ENCODE measurements around the gene ZNF365.
"Not testable (repeated sequence)": the region's sequence is repeated elsewhere in the genome, so short reads cannot be mapped to it uniquely, and the experiment has no call there.

The ZNF365 gene, protein sequence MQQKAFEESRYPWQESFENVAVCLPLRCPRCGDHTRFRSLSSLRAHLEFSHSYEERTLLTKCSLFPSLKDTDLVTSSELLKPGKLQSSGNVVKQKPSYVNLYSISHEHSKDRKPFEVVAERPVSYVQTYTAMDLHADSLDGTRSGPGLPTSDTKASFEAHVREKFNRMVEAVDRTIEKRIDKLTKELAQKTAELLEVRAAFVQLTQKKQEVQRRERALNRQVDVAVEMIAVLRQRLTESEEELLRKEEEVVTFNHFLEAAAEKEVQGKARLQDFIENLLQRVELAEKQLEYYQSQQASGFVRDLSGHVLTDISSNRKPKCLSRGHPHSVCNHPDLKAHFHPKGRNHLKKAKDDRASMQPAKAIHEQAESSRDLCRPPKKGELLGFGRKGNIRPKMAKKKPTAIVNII

DNA sequence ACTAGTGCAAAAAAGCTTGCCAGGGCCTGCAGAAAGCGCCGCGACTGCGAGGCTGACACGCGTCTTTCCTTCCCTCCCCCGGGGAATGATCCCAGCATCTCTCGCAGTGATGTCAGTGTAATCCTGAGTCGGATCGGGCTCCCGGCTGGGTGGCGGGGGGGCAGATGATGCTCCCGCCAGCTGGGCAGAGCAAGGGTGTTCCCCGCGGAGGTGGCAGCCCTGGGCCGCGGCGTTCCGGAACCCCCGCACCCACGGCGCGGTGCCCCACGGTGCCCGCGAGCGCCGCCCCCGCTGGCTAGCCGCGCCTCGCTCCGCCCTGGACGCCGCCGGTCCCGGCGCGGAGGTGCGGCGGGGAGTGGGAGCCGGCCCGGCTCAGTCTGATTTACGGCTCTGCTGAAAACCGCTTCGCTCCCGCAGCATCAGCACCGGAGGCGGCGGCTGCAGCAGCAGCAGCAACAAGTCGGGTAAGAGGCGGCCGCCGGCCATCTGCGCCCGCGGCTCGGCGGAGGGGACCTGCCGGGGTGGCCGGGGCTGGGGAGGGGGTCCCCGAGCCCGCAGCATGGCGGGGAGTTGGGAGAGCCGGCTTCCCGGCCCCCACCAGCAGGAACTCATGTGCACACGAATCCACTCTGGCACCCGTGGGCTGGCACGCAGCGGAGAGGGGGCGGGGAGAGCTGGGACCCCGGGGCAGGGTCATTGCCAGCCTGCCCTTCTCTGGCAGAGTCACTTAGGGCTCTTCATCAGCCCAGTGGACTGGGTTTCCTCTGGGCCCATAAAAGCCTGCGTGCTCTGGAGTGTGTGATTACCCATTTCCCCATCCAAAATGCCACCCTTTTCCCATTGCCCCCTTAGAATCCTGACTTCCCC is at the start of gene ZNF365:
Gene ZNF365 (plus strand): TSS at position 375 of the 867 bp plus-strand sequence. CDS start 1,825 bp downstream, outside the sequence.
- peak; percentile 55 for DNase-seq

DNA sequence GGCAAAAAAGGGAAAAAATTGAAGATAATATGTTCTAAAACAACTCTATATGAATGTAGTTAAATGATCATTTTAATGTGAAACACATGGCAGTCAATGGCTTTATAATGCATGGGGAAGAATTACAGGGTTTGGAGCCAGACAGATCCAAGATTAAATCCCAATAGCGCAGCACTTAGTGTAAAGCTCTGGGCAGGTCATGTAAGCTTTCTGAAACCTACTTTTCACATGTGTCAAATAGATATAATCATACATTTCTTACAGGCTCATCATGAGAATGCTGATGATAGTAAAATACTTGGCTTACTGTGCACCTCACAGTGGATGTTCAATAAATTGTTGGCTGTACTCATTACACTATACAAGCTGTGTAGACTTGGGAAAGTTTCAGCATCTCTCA is 48.0 kb upstream of the ZNF365 start:
- DNase-seq, result no peak

DNA sequence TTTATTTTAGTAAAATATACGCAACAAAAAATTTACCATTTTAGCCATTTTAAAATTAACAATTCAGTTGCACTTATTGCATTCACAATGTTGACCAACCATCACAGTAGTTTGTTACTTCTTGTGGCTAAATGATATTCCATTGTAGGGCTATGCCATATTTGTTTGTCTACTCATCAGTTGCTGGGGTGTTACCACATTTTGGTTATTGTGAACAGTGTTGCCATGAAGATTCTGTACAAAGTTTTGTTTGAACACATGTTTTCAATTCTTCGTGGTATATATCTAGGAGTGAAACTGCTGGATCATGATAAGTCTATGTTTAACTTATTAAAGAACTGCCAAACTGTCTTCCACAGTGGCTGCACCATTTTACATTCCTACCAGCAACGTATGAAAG is 46.3 kb upstream of the ZNF365 start:
- no peak for DNase-seq

DNA sequence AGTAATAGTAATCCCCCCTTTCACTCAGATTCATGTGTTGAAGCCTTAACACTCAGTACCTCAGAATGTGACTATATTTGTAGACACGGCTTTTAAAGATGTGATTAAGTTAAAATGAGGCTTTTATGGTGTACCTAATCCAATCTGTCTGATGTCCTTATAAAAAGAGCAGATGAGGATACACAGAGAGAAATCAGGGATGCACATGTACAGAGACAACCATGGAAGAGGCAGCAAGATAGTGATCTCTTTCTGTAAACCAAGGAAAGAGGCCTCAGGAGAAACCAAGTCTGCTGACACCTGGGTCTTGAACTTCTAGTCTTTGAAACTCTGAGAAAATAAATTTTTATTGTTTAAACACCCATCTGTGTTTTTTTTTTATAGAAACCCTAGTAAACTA is 44.0 kb upstream of the ZNF365 start:
- DNase-seq, result no peak

DNA sequence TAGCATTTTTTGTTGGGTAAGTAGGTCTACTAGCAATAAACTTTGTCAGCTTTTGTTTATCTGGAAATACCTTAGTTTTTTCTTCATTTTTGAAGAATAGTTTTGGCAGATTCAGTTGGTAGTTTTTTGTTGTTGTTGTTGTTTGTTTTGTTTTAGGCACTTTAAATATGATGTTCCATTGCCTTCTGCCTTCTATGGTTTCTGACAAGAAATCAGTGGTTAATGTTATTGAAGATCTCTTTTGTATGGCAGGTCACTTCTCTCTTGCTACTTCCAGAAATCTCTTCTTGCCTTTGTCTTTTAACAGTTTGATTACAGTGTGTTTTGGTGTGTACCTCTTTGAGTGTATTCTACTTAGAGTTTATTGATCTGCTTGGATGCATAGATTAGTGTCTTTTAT is 41.8 kb upstream of the ZNF365 start:
- DNase-seq, result no peak

DNA sequence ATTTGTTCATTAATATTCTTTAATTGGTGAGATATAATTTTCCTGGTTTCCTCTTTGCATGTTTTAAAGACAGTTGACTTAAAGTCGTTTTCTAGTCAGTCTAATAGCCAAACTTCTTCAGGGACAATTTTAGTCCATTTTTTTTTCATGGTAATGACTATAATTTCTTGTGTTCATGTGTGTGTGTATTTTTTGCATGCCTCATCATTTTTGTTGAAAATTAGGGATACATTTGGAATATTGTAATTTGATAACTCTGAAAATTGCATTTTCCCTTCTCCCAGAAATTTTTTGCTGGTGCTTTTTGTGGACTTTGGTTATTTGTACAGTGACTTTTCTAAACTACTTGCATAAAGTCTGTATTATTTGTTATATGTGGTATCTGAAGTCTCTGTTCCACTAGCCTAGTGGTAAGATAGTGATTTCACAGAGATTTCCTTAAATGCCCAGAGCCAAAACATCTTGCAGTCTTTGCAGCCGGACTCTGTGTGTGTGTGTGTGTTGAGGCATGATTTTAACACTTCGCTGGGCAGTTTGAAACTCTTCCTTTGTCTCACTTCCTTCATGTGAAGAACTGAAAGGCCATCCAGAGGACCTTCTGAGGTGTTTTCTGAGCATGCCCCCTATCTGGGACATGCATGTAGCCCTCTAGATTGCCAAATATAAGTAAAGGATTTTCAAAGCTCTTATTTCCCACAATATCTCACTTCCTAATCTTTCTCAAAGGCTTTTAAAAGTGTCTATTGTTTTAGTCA is 40.9 kb upstream of the ZNF365 start:
- DNase-seq, result no peak

DNA sequence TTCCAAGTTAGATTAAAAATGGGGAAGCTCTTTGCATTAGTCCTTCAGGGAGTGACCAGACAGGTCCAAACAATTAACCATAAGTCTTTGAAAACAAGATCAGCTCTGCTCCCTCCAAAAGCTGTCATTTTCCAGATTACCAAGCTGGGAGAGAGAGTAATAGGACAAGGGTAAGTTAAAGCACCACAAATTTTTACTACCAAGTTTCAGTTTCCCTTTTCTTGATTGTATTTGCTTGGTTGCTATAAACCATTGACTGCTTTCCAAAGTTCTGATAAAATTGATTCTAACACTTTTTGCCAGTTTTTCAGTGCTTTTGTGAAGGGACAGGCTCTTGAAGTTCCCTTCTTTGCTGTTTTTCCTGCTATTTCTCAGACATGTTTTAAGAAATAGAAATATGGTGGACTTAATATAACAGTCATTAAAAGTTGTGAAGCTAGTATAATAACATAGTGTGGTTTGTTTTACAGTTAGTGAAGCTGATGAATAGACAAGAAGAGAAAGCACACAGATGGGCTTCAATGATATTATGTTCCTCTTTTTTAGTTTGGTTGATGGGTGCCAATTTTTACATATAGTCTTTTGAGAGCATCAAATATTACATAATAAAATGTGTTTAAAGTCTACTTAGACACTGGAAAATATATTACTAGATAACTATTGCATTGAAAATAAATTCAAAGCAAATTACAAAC is 40.0 kb upstream of the ZNF365 start:
- DNase-seq, result no peak

DNA sequence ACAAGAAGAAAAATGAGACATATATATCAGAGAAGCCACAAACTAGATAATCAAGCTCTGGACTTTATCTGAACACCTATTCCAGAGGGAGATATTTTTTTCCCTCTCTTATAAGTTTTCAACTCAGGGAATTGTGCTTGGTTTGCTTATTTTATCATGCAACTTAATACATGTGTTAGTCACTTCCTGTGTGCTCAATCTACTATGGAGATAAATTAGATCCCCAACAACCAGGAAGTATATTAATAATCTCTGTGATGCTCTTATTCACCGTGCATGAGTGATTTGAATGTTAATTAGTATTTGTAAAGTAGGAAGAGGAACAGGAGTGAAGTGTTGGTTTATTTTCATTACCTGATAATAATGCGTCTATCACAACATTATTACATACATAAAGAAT is 38.8 kb upstream of the ZNF365 start:
- DNase-seq, result no peak

DNA sequence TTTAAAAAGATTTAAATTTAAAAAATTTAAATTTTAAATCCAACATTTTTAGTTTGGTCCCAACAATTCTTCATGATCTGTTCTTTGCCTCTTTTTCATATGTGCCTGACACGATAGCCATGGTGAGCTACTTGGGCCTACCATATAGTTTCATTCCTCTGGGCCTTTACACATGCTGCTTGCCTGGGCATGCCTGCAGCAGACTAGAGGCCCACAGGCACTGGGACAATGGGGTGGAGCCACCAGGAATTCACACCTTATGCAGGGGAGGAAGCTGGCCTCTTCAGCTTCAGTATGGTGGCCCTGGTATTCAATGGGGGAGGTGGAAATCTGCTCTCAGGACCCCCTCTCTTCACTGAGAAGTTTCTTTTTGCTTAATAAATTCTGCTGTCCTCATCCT is 37.8 kb upstream of the ZNF365 start:
- no peak for DNase-seq

DNA sequence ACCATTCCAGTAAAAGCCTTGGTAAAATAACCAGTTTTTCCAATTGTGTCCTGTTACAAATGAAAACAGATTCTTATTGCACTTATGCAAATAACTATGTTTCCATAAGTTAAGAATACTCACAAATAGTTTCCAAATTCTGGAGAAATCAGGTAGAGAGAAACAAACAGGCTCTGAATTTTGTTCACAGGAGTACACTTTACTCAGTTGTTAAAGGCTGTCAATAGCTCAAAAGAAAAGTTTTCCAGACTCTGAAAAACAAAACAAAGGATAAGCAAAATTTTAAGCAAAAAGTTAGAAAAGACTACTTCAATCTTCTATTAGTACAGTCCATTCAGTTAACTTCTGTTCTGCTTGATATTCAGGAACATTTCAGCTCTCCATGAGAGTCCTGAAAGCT is 32.8 kb upstream of the ZNF365 start:
- no peak for DNase-seq

DNA sequence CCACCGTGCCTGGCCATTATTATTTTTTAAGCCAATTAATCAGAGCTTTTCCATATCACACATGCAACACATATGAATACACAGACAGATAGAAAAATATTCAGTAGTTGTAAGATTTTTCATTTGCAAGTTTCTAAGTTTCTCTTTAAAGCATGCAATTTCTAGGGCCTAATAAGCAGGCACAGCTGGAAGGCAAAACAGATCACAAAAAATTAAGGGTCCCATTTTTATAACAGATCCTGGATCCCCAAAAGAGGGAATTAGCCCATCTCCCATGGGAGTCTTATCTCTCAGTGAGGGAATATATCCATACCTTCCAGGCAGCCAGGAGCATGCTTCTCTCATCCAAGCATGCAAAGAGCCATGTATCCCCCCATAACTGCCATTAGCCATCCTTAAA is 31.2 kb upstream of the ZNF365 start:
- DNase-seq, result no peak

DNA sequence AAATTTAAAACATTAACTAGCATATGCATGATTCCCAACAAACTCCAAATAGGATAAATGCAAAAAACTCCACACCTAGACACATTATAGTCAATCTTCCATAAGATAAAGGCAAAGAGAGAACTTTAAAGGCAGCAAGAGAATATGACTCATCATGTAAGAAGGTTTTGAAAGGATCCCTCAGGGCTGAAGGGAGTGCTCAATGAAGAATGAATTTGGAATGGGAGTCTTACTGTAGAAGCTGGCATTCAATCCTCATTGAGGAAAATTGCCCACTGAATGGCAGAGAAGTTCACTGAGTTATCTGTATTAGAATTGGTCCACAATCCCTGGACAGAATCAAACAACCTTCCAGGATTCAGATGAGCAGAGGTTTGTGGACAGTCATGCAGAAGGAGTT is 26.1 kb upstream of the ZNF365 start:
- DNase-seq, result no peak

DNA sequence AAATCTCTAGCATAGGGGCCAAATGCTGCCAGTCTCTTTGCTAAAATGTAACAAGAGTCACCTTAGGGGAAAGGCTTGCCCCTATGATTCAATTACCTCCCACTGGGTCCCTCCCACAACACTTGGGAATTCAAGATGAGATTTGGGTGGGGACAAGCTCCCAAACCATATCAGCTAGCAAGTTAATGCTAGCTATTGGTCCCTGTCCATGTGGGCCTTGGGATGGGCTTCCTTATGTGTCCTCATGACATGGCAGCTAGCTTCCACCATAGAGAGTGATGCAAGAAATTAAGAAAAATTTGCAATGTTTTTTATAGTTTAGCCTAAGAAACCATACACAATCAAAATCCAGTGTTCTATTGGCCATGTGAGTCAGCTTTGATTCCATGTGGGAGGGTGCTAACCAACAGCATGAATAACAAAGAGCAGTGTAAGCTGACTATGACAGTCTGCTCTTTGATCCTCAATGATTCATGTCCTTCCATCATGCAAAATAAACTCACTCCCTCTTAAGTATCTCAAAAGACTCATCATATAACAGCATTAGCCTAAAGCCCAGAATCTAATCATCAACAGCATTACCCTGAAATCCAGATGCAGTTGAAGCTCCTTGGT is 21.7 kb upstream of the ZNF365 start:
- no peak for DNase-seq

DNA sequence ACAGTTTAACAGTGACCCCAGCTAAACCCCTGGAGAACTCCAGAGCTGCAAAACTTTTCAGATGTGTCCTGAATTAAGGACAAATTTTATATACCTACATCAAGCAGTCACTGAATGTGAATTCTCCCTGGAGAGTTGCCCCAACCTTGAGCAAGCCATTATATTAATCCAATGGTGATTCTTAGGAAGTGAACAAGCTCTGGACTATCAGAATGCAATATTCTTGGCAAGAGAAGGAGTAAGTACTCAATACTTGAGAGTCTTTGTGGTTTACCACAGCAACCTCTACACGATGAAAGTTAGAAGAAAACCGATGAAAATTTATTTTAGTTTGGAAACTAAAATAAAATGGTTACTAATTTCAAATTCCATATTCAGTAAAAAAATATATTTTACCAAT is 19.3 kb upstream of the ZNF365 start:
- DNase-seq, result no peak

DNA sequence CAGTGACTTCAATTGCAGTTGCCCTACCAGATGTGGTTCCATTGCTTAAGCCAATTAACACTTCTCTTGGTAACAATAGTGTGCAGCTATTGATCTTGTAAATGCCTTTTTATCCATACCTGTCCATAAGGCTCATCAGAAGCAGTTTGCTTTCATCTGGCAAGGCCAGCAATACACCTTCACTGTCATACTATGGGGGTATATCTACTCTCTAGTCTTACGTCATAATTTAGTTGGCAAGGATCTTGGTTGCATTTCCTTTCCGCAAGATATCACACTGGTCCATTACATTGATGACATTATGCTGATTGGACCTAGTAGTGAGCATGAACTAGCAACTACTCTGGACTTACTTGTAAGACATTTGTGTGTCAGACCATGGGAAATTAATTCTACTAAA is 17.7 kb upstream of the ZNF365 start:
- no peak for DNase-seq

DNA sequence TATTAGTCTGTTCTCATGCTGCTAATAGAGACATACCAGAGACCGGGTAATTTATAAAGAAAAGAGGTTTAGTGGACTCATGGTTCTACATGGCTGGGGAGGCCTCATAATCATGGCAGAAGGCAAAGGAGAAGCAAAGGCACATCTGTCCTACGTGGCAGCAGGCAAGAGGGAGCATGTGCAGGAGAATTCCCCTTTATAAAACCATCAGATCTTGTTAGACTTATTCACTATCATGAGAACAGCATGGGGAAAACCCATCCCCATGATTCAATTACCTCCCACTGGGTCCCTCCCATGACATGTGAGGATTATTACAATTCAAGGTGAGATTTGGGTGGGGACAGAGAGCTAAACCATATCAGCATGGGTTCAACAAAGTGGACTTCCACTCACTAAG is 16.0 kb upstream of the ZNF365 start:
- DNase-seq, result not testable (repeated sequence)

DNA sequence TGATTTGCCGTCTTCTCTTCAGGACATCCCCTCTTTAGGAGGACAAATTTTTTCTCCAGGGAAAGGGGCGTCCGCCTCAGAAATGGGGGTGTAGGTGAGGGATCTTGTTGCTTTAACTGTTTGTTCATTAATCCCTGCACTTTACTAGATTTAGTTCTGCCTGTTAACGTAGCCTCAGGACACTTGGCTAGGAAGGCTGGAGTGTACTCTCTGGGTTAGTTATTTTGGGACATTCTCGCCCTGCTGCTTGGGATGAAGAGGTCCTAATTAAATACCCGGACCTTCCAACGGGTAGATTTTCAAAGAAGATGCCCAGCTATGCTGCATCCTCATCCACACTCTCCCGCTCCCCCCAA is 552 bp upstream of the ZNF365 start:
- DNase-seq, result no peak

DNA sequence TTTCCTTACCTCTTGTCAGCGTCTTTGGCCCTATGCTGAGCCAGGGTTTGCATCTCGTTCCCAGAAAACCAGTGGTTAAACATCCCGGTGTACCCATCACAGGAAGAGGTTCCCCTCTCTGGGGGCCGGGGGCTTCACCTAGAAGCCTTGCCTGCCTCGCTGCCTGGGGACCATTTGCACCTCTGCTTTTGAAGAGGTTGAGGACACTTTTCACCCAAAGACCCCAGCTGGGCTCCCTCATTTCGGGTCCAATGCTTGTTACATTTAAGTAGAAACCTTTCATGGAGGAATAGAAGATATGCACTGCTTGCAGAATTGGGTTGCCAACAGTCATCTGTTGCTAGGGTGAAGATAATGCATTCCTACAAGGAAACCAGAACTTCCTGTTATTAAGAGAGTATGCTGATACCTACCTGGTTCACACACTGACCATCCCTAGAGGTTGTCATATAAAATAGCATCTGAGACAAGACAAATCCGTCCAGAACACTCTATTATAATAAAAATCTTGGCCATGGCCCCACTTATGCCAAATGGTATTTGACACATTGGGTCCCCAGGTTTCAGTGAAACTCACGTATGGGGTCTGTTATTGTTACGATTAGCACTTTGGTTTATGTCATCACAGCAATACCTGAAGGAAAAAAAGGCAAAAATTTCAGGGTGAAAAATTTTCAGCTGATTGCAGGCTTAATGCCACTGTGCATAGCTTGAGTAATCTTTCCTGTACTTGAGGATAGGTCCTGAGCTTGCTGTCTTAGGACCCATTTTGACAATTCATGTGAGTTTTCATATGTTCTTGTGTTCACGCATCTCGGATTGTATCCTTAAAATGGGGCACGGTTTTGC is 917 bp downstream of the ZNF365 start:
- no peak for DNase-seq

DNA sequence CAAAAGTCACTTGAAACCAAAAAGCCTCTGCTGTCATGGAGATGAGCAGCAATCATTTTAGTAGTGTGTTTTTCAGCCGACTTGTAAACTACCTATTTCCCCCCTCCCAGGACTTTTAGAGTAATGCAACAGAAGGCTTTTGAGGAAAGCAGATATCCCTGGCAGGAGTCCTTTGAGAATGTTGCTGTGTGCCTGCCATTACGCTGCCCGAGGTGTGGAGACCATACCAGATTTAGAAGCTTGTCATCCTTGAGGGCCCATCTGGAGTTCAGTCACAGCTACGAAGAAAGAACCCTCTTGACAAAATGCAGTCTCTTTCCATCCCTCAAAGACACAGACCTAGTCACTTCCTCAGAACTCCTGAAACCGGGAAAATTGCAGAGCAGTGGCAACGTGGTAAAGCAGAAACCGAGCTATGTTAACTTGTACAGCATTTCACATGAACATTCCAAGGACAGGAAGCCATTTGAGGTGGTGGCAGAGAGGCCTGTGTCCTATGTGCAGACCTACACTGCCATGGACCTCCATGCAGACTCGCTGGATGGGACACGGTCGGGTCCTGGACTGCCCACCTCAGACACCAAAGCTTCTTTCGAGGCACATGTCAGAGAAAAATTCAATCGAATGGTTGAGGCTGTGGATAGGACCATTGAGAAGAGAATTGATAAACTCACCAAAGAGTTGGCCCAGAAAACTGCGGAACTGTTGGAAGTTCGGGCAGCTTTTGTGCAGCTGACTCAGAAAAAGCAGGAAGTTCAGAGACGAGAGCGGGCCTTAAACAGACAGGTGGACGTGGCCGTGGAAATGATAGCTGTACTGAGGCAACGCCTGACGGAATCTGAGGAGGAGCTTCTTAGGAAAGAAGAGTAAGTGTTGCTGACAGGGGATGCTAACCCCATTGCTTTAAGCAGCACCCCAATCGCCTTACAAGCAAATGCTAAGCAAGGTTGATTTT is 2.2 kb downstream of the ZNF365 start:
- DNase-seq, result no peak

DNA sequence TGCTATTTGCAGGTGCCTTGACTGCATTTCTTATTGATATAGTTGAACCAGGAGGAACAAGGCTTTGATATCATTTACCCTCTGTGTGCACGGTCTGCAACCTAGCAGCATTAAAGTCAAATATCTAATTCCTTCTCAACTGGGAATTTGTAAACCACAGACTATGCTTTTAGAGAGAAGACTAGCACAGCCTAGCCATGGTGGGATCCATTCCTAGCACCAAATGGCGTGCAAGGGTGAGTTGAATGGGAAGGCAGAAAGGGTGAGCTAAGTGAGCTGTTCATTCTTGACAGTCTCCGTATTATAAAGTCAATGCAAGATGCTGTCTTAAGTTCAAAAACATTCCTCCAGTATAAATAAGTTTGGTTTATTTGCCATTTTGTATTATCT is 2.9 kb downstream of the ZNF365 start:
- no peak for DNase-seq
